GM12864 (cell line): ENCODE results near the gene RASAL2.

Experiments
- DNase-seq: peaks from one replicate; pipeline ENCODE4 v3.0.0-alpha.2; 2011; ENCODE audit warnings: low read depth
- H3K4me3 ChIP-seq: 2 replicates; pipeline ENCODE4 v1.5.1; 2011; ENCODE audit warnings: mild to moderate bottlenecking, low read depth, low read length, control low read depth
- CTCF ChIP-seq: IDR thresholded peaks from 2 replicates; pipeline ENCODE4 v1.5.1; 2011; ENCODE audit warnings: low read depth, mild to moderate bottlenecking, moderate library complexity, low read length, control low read depth, inconsistent platforms; ENCODE audit errors: missing control alignments

The RASAL2 gene

GRCh38 chr1:178408871-178409270 is 315.0 kb downstream of the RASAL2 start:
- TF ChIP-seq CTCF = no peak
- H3K4me3 ChIP-seq = no peak overlapping the region
- DNase-seq = no peak

- TF ChIP-seq CTCF = no peak
- DNase-seq = no peak
- no peak overlapping the region for H3K4me3 ChIP-seq
Measured at GRCh38 chr1:178409541-178409940, 315.6 kb downstream of the RASAL2 start.

GRCh38 chr1:178411756-178412399 is 318.0 kb downstream of the RASAL2 start:
- H3K4me3 ChIP-seq = no peak overlapping the region
- no peak for DNase-seq
- no peak for TF ChIP-seq CTCF

GRCh38 chr1:178412400-178412770 is 318.5 kb downstream of the RASAL2 start:
- no peak overlapping the region for H3K4me3 ChIP-seq
- TF ChIP-seq CTCF = no peak
- peak; percentile 12 for DNase-seq

- no peak for DNase-seq
- TF ChIP-seq CTCF = no peak
- no peak overlapping the region for H3K4me3 ChIP-seq
Measured at GRCh38 chr1:178417858-178418257, 324.0 kb downstream of the RASAL2 start.

GRCh38 chr1:178418284-178418955 is 324.5 kb downstream of the RASAL2 start:
- no peak for TF ChIP-seq CTCF
- peak; percentile 16 for DNase-seq
- H3K4me3 ChIP-seq = no peak overlapping the region

GRCh38 chr1:178434360-178434759 is 340.5 kb downstream of the RASAL2 start:
- DNase-seq = no peak
- H3K4me3 ChIP-seq = no peak overlapping the region
- TF ChIP-seq CTCF = no peak
